Coronary artery (tissue), 2 donors: ENCODE measurements around the gene LRRC8B.
A peak's percentile ranks its signal among the peaks of the same experiment; 100 is the strongest.

ENCODE experiments used
- DNase-seq: peaks from one replicate; pipeline ENCODE4 v3.0.0-alpha.2; 2017; ENCODE audit warnings: low spot score
- H3K27ac ChIP-seq, 2 donors: fragments of 200-600 bp; sonication (generic); one replicate each; pipeline ENCODE4 v1.5.1; 2016 to 2019
- H3K4me3 ChIP-seq: fragments of 200-600 bp; sonication (generic); 2 replicates; pipeline ENCODE4 v1.5.1; 2016; ENCODE audit warnings: mild to moderate bottlenecking, moderate library complexity
- TF ChIP-seq, protein P1 (sequence below): fragments of 200-600 bp; sonication (generic); IDR thresholded peaks from one replicate; pipeline ENCODE4 v1.5.1; 2019; ENCODE audit warnings: antibody characterized with exemption

Gene LRRC8B

DNA sequence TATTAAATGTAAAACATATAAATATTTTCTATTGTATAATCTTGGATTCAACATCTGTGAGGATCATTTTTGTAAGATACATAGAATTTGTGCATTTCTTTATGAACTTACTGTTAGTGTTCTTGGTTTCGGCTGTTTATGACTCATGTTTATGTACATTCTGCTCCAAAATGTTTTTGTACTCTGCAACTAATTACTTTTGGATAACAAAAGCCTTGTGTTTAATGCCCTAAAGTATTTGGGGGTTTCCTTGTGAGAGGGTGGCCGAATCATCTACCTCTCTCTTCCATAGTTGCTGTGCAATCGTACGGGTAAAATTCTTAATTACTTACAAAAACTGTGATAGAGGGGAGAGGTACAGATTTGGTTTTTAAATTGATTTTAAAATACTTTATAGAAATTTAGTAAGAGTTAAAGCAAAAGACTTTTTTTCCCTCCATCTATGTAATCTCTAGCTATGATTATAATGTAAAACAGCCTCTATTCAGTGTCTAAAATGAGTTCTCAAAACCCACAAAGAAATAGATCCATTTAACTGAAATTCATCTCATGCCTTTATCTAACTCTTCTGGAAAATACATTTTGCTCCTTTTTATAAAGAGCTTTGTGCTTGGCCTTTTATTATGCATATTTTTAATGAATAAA is 69.6 kb downstream of the LRRC8B start:
- TF ChIP-seq, protein P1, sequence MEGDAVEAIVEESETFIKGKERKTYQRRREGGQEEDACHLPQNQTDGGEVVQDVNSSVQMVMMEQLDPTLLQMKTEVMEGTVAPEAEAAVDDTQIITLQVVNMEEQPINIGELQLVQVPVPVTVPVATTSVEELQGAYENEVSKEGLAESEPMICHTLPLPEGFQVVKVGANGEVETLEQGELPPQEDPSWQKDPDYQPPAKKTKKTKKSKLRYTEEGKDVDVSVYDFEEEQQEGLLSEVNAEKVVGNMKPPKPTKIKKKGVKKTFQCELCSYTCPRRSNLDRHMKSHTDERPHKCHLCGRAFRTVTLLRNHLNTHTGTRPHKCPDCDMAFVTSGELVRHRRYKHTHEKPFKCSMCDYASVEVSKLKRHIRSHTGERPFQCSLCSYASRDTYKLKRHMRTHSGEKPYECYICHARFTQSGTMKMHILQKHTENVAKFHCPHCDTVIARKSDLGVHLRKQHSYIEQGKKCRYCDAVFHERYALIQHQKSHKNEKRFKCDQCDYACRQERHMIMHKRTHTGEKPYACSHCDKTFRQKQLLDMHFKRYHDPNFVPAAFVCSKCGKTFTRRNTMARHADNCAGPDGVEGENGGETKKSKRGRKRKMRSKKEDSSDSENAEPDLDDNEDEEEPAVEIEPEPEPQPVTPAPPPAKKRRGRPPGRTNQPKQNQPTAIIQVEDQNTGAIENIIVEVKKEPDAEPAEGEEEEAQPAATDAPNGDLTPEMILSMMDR, result no peak
- DNase-seq, result no peak
- no peak overlapping the region for H3K4me3 ChIP-seq
- no peak overlapping the region for H3K27ac ChIP-seq

DNA sequence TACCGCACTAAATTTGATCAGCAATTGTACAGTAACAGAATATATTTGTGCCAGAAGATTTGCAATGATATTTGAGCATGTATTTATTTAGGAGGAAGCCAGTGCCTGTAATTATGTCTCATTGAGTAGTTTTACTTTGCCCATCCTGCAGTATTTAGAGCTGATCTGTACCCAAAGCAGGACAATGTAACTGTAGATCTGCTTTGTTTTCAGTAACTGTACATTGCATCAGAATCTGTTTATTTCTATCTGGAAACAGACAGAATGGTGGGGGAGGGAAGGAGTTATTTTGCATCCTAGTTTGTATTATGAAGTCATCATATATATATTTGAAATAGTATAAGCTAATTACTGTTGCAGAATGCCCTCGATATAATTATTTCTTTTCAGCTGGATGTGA is 72.1 kb downstream of the LRRC8B start:
- Histone ChIP-seq H3K27ac (no peak overlapping the region), H3K4me3 (no peak overlapping the region)
- TF ChIP-seq, protein P1, result no peak
- DNase-seq, result no peak

DNA sequence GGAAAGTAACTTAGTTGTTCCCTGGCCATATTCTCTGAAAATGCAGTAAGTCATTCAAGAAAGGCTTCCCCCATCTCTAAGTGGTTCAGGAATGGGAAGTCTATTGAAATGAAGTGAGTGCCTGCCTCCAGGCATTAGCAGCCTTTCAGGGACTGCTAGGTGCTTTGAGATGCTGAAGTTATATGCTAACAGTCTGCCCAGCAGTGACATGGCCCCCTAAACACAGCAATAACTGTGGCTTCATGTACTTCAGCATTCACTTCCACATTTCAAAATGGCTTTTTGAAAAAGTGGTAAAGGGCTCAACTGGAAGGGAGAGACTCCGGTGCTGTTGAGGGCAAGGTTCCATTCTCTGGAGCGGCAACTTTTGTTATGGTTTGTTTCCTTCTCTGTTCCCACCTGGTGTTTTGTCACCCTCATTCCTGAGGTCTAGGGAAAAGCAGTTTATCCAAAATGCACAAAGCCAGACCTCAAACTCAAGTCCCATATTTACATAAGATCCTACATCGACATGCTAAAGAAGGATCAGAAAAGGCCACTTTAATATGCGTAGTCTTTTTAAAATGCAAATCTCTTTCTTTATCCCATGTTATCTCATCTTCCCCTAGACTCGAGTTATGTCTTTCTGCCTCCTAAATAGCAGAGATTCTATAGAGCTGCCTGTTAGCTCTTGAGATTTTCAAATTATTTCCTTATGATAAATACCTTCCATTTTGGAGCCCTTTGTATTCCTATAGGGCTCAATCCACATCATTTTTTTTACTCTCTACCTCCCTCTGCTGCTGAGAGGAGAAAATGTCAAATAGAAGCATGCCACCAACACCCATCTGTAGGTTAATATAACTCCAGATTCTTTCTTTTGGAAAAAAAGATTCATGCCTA is 74.1 kb downstream of the LRRC8B start:
- TF ChIP-seq, protein P1, result peak; percentile 52
- H3K4me3 ChIP-seq, result no peak overlapping the region
- DNase-seq, result no peak
- H3K27ac ChIP-seq, result no peak overlapping the region

DNA sequence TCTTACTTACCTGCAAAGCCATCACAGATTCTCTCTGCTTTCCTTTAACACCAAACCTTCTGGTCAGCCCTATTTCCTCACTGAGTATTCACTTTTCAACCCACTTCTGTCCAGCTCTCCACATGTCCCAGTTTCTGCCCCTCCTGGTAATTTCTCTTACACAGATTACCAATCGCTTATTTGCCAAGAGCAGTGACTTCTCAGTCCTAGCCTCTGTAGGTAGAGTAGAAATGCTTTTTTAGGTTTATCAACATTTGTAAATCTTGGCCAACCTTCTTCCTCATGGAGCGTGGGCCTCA is 74.7 kb downstream of the LRRC8B start:
- Histone ChIP-seq H3K27ac (no peak overlapping the region), H3K4me3 (no peak overlapping the region)
- TF ChIP-seq, protein P1, result no peak
- DNase-seq, result no peak

DNA sequence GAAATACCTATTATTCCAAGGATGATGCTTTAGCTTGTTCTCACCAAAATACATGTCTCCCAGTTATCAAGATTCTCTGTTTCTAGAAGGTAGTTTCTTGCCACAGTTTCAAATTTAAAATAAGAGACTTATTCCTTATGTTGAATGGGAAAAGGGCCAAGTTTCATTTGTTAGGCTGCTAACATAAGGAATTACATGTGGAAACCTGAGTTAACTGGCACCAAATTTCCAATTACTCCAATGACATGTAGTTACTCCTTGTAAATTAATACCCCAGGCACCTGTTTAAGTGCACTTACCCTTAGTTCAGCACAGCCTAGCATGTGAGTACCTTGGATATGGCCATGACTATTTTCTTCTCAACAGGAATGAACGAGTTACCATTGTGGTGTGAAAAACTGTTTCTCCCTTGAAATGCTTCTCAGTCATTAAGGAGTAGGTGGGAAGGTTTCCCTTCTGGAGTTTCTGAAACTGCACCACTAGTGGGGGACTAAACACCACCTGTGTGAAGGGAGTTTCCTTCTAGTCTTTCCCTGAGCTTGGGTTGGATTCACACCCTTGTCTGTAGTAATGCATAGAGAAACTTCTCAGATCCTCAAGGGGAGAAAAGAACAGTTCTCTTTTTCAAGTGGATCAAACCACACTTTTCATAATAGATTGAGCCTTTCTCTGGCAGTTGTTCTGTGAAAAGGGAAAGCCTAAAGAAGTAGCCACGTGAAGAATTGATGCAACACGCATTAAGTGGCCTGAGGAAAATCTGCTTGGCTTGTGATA is 76.0 kb downstream of the LRRC8B start:
- TF ChIP-seq, protein P1, result no peak
- DNase-seq, result no peak
- Histone ChIP-seq H3K4me3 (no peak overlapping the region), H3K27ac (no peak overlapping the region)

DNA sequence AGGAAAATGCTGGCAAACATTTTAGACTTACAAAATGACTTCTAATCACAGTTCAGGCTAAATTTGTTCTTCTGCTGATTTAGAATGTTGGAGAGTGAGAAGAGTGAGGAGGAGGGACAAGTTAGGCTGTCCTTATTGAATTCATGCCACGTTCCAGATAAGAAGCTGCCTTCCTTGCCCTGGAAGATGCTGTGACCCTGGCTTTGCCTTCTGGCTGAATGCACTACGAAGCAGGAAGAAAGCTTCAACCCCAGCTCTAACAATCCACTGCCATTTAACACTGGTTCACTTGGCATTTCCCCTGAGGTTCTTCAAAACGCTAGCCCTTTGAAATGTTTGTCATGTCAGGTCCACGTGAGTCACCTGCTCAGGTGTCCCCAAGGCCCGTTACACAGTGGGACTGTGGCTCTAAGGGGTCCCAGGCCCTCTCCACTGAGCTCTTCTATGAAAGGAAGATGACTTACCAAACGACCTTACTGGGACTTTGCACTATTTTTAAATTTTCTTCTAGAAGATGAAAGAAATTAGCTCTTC is 78.3 kb downstream of the LRRC8B start:
- H3K4me3 ChIP-seq, result no peak overlapping the region
- no peak for DNase-seq
- TF ChIP-seq, protein P1, result no peak
- no peak overlapping the region for H3K27ac ChIP-seq
